Measurements from ENCODE around the gene DSCAM. TPM values are rescaled to one million over a fixed set of nuclear protein-coding genes. Genes with fewer than 3 reads are reported as not detected.

DSCAM gene
- total RNA-seq, 1 donor = not detected

GRCh38 chr21:40882192-40882915, 35.4 kb upstream of the DSCAM start:
- no peaks in the 10 kb centered on the region for H3K27me3 ChIP-seq (ENCODE audit: insufficient read depth, low read length)
- no peaks in the 10 kb centered on the region for H3K79me2 ChIP-seq (ENCODE audit: insufficient read depth, low read length)
- DNase-seq (ENCODE audit: insufficient read length, low spot score, missing footprints) = no peak
- no peak overlapping the region for H3K27ac ChIP-seq (ENCODE audit: low read depth, low read length)
- TF ChIP-seq, protein P1, sequence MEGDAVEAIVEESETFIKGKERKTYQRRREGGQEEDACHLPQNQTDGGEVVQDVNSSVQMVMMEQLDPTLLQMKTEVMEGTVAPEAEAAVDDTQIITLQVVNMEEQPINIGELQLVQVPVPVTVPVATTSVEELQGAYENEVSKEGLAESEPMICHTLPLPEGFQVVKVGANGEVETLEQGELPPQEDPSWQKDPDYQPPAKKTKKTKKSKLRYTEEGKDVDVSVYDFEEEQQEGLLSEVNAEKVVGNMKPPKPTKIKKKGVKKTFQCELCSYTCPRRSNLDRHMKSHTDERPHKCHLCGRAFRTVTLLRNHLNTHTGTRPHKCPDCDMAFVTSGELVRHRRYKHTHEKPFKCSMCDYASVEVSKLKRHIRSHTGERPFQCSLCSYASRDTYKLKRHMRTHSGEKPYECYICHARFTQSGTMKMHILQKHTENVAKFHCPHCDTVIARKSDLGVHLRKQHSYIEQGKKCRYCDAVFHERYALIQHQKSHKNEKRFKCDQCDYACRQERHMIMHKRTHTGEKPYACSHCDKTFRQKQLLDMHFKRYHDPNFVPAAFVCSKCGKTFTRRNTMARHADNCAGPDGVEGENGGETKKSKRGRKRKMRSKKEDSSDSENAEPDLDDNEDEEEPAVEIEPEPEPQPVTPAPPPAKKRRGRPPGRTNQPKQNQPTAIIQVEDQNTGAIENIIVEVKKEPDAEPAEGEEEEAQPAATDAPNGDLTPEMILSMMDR (IDR thresholded peaks at IDR 0.05; ENCODE audit: extremely low read depth, low read depth, low read length) = no peak
- H4K20me1 ChIP-seq (ENCODE audit: insufficient read depth, low read length) = no peaks in the 10 kb centered on the region
- H3K4me2 ChIP-seq (ENCODE audit: insufficient read depth, low read length) = no peak overlapping the region
- H3K4me3 ChIP-seq (ENCODE audit: insufficient read depth, low read length) = no peak overlapping the region
- no peaks in the 10 kb centered on the region for H3K4me1 ChIP-seq (ENCODE audit: insufficient read depth, low read length)
- H3K36me3 ChIP-seq (ENCODE audit: insufficient read depth, low read length) = no peaks in the 10 kb centered on the region
- no peaks in the 10 kb centered on the region for H3K9me3 ChIP-seq (ENCODE audit: low read depth, low read length)
- no peak overlapping the region for H2AFZ ChIP-seq (ENCODE audit: low read length)

DNA sequence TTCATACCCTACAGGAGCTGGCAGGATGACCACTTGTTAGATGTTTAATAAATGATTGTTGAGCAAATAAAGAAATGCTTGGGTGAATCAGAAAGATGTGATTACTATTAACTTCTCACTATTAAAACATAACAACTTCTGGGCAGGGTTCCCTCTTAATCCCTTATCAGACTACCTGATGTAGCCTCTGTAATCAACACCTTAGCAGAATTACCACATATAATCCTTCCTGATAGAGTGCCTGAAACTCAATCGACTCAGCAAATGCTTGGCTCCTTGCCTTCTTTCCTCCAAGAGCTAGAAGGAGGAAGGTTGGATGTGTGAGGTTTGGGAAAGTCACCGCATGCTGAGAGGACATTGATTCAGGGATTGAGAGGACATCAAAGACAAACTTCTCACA, 34.8 kb upstream of the DSCAM start:
- Histone ChIP-seq H3K4me1 (ENCODE audit: insufficient read depth, low read length) (no peaks in the 10 kb centered on the region), H3K27ac (ENCODE audit: low read depth, low read length) (no peak overlapping the region), H4K20me1 (ENCODE audit: insufficient read depth, low read length) (no peaks in the 10 kb centered on the region), H2AFZ (ENCODE audit: low read length) (no peak overlapping the region), H3K4me3 (ENCODE audit: insufficient read depth, low read length) (no peak overlapping the region), H3K79me2 (ENCODE audit: insufficient read depth, low read length) (no peaks in the 10 kb centered on the region), H3K36me3 (ENCODE audit: insufficient read depth, low read length) (no peaks in the 10 kb centered on the region), H3K27me3 (ENCODE audit: insufficient read depth, low read length) (no peaks in the 10 kb centered on the region), H3K4me2 (ENCODE audit: insufficient read depth, low read length) (no peak overlapping the region), H3K9me3 (ENCODE audit: low read depth, low read length) (no peaks in the 10 kb centered on the region)
- no peak for DNase-seq (ENCODE audit: insufficient read length, low spot score, missing footprints)
- TF ChIP-seq, protein P1 (IDR thresholded peaks at IDR 0.05; ENCODE audit: extremely low read depth, low read depth, low read length) = no peak

DNA sequence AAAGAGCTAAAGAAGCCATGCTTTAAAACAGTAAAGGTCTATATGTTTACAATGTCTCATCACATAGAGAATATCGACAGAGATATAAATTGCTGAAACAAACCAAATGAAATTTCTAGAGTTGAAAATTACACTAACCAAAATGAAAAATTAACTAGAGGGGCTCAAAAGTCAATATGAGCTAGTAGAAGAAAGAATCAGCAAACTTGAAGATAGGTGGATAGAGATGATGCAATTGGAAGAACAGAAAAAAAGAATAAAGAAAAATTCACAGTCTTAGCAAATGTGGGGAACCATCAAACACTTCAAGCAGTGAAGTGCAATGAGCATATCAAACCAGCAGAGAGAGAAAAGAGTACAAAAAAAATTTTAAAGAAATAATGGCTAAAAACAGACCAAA, 24.1 kb upstream of the DSCAM start:
- no peak overlapping the region for H3K4me2 ChIP-seq (ENCODE audit: insufficient read depth, low read length)
- H3K27ac ChIP-seq (ENCODE audit: low read depth, low read length) = no peak overlapping the region
- no peak overlapping the region for H2AFZ ChIP-seq (ENCODE audit: low read length)
- H3K4me1 ChIP-seq (ENCODE audit: insufficient read depth, low read length) = no peaks in the 10 kb centered on the region
- H3K9me3 ChIP-seq (ENCODE audit: low read depth, low read length) = no peaks in the 10 kb centered on the region
- H4K20me1 ChIP-seq (ENCODE audit: insufficient read depth, low read length) = no peaks in the 10 kb centered on the region
- H3K27me3 ChIP-seq (ENCODE audit: insufficient read depth, low read length) = no peaks in the 10 kb centered on the region
- no peak for DNase-seq (ENCODE audit: insufficient read length, low spot score, missing footprints)
- H3K79me2 ChIP-seq (ENCODE audit: insufficient read depth, low read length) = no peaks in the 10 kb centered on the region
- TF ChIP-seq, protein P1 (IDR thresholded peaks at IDR 0.05; ENCODE audit: extremely low read depth, low read depth, low read length) = no peak
- no peaks in the 10 kb centered on the region for H3K36me3 ChIP-seq (ENCODE audit: insufficient read depth, low read length)
- no peak overlapping the region for H3K4me3 ChIP-seq (ENCODE audit: insufficient read depth, low read length)

GRCh38 chr21:40863839-40864238, 16.9 kb upstream of the DSCAM start:
- Histone ChIP-seq H3K79me2 (ENCODE audit: insufficient read depth, low read length) (no peaks in the 10 kb centered on the region), H3K27me3 (ENCODE audit: insufficient read depth, low read length) (no peaks in the 10 kb centered on the region), H4K20me1 (ENCODE audit: insufficient read depth, low read length) (no peaks in the 10 kb centered on the region), H3K9me3 (ENCODE audit: low read depth, low read length) (peaks cover 12% of the 10 kb centered on the region), H3K4me2 (ENCODE audit: insufficient read depth, low read length) (no peak overlapping the region), H2AFZ (ENCODE audit: low read length) (no peak overlapping the region), H3K4me1 (ENCODE audit: insufficient read depth, low read length) (no peaks in the 10 kb centered on the region), H3K4me3 (ENCODE audit: insufficient read depth, low read length) (no peak overlapping the region), H3K27ac (ENCODE audit: low read depth, low read length) (no peak overlapping the region), H3K36me3 (ENCODE audit: insufficient read depth, low read length) (no peaks in the 10 kb centered on the region)
- TF ChIP-seq, protein P1 (IDR thresholded peaks at IDR 0.05; ENCODE audit: extremely low read depth, low read depth, low read length) = no peak
- DNase-seq (ENCODE audit: insufficient read length, low spot score, missing footprints) = no peak

Measured in osteoblast (primary cell).